NCI-H69 (cell line): ENCODE measurements around the gene SLC43A2.
"Not testable (repeated sequence)": the region's sequence is repeated elsewhere in the genome, so short reads cannot be mapped to it uniquely, and the experiment has no call there.

ENCODE experiments used
- DNase-seq: peaks from one replicate; lab custom pipeline; 2025; lab: John Stamatoyannopoulos, UW

The SLC43A2 gene

GRCh38 chr17:1627982-1628855, at the start of gene SLC43A2:
SLC43A2 (minus strand) TSS chr17:1628834; CDS start chr17:1627874, 960 bp downstream.
- peak; percentile 93 for DNase-seq

GRCh38 chr17:1676401-1676800, 47.8 kb upstream of the SLC43A2 start:
- DNase-seq = no peak

DNA sequence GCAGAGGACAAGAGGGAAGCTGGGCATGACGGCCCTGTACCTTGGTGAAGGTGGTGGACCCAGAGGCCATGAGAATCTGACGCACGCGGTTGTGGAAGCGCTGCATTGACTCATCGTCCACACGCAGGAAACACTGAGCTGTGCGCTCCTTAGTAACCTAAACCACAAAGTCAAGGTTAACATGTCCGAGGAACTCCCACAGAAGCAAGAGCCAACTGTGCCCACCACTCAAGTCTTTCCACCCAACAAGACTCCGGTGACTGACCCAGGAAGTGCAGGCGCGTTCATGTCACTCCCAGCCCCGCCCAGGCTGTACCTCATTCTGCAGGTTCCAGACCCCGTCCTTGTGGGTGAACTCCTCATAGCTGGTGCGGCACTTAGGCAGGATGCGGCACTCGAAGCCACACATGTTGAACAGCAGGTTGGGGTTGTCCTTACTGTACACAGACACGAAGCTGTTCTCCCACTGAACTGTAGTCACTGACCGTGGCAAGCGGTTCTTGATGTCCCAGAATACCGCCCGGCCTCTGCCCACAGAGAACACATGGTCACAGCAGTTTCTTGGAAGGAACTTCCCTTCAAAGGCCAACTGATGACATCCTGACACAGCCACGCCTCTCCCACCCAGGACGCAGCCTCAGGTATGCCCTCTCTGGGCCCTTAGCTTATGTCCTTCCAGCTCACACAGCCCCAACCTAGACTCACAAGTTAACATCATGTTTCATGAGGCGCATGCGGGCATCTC, 44.6 kb upstream of the SLC43A2 start:
- no peak for DNase-seq

DNA sequence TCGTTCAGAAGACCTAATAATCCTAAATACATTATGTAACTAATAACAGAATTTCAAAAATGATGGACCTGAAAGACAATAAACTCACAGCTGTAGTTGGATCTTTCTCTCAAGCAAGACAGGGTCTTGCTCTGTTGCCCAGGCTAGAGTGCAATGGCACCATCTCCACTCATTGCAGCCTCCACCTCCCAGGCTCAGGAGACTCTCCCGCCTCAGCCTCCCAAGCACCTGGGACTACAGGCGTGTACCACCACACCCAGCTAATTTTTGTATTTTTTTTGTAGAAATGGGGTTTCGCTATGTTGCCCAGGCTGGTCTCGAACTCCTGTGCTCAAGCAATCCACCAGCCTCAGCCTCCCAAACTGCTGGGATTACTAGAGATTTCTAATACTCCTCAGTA, 35.3 kb upstream of the SLC43A2 start:
- DNase-seq = not testable (repeated sequence)

DNA sequence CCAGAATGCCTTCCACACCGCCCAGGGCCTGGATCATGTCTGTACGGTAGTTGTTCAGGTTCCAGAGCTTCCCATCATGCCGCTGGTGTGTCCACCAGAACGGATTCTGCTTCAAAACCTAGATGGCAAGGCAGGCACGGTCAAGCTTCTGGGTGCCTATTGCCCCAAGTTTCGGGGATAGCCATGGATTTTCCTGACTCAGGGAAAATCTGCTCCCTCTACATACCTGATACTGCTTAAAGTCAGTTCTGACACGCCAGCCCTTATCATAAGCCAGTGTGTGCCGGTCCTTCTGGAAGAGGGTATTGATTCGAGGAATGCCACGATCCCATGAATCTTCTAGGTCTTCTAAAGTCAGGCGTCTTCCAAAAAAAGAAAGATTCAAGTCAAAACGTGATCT, 32.4 kb upstream of the SLC43A2 start:
- no peak for DNase-seq

DNA sequence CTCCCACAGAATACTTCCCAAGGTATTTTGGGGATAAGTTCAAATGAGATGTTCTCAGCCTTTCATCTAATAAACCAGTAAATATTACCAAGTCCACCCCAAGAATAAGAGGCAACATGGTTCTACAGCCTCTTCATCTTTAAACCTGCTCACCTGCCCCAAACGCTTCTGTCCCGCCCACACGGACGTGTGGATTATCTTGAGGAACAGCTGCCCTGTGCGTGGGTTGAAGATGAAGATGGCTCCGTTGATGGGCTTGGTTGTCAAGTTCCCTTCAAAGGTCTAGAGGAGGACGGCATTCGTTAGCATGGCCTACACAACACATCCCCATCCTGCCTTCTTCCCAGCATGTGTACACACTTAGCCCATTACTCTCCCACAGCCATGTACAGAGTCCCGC, 29.5 kb upstream of the SLC43A2 start:
- DNase-seq = no peak

GRCh38 chr17:1653735-1654134, 25.1 kb upstream of the SLC43A2 start:
- DNase-seq = no peak

GRCh38 chr17:1652794-1653193, 24.2 kb upstream of the SLC43A2 start:
- not testable (repeated sequence) for DNase-seq

GRCh38 chr17:1651559-1651844, 22.9 kb upstream of the SLC43A2 start:
- DNase-seq = no peak

DNA sequence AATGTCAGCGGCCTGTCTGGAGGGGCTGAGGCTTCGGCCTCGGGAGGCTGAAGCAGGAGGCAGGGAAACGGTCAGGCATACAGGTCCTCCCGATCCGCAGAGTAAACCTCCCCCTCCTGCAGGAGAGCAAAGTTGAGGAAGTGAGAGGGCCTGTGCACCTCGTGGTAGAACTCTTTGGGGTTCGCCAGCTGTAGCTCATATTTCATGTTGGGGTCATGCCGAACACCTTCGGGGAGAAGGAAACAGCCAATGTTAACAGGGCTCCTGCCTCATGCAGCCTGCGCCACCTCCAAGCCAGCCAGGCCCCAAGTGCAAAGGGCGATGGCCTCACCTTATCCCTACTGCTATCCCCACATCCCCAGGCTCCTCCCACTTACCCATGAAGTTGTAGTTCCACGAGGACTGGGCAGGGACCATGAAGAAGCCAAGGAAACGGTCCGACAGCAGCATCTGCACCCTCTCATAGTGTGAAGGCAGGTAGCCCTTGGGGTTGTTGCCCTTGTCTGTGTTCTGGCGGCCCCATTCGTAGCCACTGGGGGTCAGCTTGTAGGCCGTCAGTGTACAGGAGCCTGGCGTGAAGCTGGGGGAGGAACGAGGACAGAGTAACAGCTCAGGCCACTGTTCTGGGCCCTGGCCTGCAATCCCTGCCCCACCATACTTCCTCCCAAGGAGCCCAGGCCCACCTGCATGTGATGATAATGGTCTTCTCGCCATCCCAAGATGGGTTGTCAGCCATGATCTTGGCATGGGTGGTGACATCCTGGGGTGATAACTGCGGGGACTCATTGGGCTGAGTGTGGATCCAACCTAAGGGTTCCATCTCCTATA, 22.3 kb upstream of the SLC43A2 start:
- no peak for DNase-seq

DNA sequence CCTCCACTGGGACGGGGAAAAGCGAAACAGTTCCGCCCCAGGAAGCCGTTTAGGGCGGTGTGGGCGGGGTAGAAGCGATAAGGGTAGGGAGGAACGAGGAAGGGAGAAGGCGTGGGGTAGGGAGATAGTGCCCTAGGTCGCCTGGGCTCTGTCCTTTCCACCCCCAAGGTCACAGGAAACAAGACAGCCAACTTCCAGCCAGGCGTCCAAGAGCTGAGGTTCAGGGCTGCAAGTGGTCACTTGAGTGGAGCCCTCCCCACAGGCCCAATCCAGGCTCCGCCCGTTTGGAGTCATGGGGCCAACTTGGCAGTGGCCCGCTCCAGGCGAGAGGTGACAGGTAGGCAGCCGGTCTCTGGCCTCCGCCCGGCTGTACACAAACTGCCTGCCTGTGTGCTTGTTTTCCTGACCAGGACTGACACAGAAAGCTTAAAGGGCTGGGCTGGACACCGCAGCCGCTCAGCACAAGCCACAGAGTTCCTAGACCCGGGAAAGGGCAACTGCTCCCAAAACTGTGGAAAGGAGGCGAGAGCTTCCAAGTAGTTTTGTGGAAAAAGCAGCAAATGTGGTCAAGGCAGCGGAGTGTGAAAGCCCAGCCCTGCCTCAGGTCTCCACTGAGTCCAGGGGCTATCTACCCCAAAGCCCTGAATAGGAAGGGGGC, 21.3 kb upstream of the SLC43A2 start, which contains the start of gene RILP:
Gene RILP, minus strand, starts transcription at position 23 of the 658 bp plus-strand sequence. CDS start 62 bp downstream, outside the sequence.
- peak; percentile 27 for DNase-seq

- peak; percentile 89 for DNase-seq
Observed at GRCh38 chr17:1648963-1649843, 20.6 kb upstream of the SLC43A2 start.

GRCh38 chr17:1648173-1648962, 19.7 kb upstream of the SLC43A2 start:
- DNase-seq = no peak

- DNase-seq = no peak
Observed at GRCh38 chr17:1647802-1648171, 19.2 kb upstream of the SLC43A2 start.

DNA sequence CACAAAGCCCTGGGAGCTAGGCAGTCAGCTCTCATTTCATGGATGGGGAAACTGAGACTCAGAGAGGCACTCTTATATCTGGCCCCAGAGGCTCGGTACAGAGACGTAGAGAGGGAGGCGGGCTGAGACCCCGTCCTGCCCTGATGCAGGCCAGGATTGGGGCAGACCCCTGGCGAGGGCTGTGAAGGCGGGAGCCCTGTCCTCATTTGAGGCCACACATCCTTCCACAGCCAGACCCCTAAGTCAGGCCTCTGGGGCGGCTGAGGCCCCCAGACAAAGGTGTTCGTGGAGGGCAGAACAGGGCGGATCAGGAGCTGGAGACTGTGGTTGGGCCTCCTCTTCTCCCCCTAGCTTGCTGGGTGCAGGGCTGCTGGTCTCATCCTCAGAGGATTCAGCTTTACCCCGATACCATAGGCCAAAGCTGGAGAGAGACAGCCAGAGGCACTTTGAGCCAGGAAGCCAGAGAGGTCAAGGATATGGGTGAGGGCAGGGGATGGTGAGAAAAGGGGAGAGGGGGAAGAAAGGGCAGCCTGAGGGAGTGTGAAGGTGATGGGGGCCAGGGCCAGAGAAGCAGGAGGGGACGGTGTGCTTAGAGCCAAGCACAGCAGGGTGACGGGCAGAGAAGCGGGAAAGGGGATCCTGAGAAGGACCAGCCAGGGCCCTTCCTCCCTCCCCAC, 17.7 kb upstream of the SLC43A2 start:
- no peak for DNase-seq

DNA sequence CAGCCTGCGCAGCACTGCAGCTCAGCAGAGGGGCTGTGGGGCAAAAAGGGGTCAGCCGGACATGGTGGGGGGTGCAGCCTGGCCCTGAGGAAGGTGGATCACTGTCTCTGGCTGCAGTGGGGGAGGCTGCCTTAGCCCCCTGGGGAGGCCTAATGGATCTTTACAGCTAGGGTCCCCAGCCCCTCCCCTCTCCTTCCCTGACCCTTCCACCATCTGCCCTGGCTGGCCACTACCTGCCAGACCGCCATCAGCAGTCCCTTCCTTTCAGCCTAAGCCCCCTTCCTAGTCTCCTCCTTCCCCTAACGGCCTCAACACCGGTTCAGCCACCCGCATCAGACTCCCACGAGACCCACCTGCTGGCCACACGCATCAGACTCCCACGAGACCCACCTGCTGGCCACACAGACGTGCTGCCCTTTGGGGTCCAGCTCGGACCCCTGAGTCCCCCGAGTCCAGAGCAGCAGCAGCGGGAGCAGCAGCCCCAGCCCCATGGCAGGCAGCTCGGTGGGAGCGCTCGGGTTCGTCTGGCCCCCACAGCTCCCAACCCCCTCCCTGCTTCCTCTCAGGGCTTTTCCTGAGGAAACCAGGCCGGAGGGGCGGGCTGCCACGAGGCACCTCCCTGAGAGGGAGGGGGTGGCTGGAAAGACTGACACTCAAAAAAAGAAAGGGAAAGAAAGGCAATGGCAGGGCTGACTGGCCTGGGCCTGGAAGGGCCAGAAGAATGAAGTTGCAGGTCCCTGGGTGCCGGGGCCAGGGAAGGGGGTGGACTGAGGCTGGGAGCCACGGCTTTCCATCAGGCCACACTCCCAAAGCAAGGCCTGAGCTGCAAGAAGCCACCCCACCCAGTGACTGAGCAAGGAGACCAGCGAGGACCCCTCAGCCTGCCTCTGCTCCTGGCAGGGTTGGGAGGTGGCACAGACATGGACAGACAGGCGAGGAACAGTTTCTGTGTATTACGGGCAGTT, 16.9 kb upstream of the SLC43A2 start, which contains the start of gene SCARF1:
Gene SCARF1, minus strand, starts transcription at position 526 of the 965 bp plus-strand sequence. Its CDS starts 35 bp downstream, at position 491.
- no peak for DNase-seq

DNA sequence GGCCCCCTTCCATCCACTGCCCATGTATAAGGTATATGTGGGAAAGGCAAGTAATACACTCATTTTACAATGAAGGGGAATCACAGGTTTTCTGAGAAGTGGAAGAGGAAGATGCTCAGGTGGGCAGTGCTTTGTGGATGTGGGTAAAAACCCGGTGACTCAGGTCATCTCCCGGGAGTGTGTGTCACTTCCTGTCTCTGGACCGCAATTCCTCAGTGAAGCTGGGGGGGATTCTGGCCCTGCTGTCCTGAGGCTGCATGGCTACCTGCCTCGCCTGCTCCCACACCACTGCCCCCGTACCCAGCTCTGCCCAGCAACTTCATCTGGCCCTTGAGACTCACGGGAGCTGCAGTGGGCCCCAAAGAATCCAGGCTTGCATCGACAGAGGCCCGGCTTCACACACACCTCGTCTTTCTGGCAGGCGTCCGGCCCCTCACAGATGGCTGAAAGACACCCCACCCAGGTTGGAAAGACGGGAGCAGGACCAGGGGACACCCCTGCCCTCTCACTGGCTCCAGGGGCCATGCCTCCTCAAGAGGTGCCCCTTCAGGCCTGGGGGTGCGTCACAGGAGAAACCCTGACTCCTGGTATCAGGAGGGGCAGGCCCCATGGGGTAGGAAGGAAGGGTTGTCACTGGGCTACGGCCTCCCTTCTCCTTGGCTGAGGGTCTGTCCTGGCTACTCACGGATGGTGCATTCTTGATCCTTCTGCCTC, 16.0 kb upstream of the SLC43A2 start:
- DNase-seq = no peak
